WERI-Rb-1 (cell line): ENCODE data around the gene MRGPRG.
A peak's percentile ranks its signal among the peaks of the same experiment; 100 is the strongest.

Experiments used
- DNase-seq: peaks from one replicate; pipeline ENCODE4 v3.0.0-alpha.2; 2020
- H3K27ac ChIP-seq: fragments of 250-450 bp; sonication (Bioruptor Pico); 2 replicates; pipeline ENCODE4 v1.5.1; 2020; ENCODE audit warnings: mild to moderate bottlenecking, moderate library complexity
- H3K27me3 ChIP-seq: fragments of 250-450 bp; sonication (Bioruptor Pico); 2 replicates; pipeline ENCODE4 v1.5.1; 2021; ENCODE audit warnings: mild to moderate bottlenecking, low read depth, moderate library complexity; ENCODE audit not compliant: insufficient read depth, severe bottlenecking
- H3K36me3 ChIP-seq: fragments of 250-450 bp; sonication (Bioruptor Pico); 2 replicates; pipeline ENCODE4 v1.5.1; 2020; ENCODE audit warnings: mild to moderate bottlenecking, moderate library complexity
- H3K4me3 ChIP-seq: 2 replicates; pipeline ENCODE4 v1.5.1; 2011; ENCODE audit warnings: low read depth, mild to moderate bottlenecking, control low read depth, low read length
- H3K9me3 ChIP-seq: fragments of 250-450 bp; sonication (Bioruptor Pico); 2 replicates; pipeline ENCODE4 v1.5.1; 2021; ENCODE audit warnings: mild to moderate bottlenecking, moderate library complexity; ENCODE audit not compliant: severe bottlenecking
- TF ChIP-seq, protein P1 (sequence below): IDR thresholded peaks from 2 replicates; pipeline ENCODE4 v1.5.1; 2011; ENCODE audit warnings: low read depth, mild to moderate bottlenecking, control low read depth, inconsistent platforms, low read length

MRGPRG gene

GRCh38 chr11:3208272-3208671, 10.3 kb downstream of the MRGPRG start:
- H3K4me3 ChIP-seq: no peak overlapping the region
- H3K27ac ChIP-seq: no peak overlapping the region
- peaks cover 4% of the 10 kb centered on the region for H3K27me3 ChIP-seq
- H3K9me3 ChIP-seq: peaks cover 5% of the 10 kb centered on the region
- H3K36me3 ChIP-seq: no peaks in the 10 kb centered on the region
- TF ChIP-seq, protein P1, sequence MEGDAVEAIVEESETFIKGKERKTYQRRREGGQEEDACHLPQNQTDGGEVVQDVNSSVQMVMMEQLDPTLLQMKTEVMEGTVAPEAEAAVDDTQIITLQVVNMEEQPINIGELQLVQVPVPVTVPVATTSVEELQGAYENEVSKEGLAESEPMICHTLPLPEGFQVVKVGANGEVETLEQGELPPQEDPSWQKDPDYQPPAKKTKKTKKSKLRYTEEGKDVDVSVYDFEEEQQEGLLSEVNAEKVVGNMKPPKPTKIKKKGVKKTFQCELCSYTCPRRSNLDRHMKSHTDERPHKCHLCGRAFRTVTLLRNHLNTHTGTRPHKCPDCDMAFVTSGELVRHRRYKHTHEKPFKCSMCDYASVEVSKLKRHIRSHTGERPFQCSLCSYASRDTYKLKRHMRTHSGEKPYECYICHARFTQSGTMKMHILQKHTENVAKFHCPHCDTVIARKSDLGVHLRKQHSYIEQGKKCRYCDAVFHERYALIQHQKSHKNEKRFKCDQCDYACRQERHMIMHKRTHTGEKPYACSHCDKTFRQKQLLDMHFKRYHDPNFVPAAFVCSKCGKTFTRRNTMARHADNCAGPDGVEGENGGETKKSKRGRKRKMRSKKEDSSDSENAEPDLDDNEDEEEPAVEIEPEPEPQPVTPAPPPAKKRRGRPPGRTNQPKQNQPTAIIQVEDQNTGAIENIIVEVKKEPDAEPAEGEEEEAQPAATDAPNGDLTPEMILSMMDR: no peak
- DNase-seq: no peak

- TF ChIP-seq, protein P1: no peak
- no peak overlapping the region for H3K27ac ChIP-seq
- peak; percentile 54 for DNase-seq
- no peak overlapping the region for H3K4me3 ChIP-seq
- H3K36me3 ChIP-seq: no peaks in the 10 kb centered on the region
- peaks cover 6% of the 10 kb centered on the region for H3K27me3 ChIP-seq
- H3K9me3 ChIP-seq: peaks cover 5% of the 10 kb centered on the region
These were observed 11.0 kb downstream of the MRGPRG start for GRCh38 chr11:3207526-3208189.

GRCh38 chr11:3206922-3207204, 11.8 kb downstream of the MRGPRG start:
- TF ChIP-seq, protein P1: no peak
- no peak for DNase-seq
- peaks cover 6% of the 10 kb centered on the region for H3K27me3 ChIP-seq

DNA sequence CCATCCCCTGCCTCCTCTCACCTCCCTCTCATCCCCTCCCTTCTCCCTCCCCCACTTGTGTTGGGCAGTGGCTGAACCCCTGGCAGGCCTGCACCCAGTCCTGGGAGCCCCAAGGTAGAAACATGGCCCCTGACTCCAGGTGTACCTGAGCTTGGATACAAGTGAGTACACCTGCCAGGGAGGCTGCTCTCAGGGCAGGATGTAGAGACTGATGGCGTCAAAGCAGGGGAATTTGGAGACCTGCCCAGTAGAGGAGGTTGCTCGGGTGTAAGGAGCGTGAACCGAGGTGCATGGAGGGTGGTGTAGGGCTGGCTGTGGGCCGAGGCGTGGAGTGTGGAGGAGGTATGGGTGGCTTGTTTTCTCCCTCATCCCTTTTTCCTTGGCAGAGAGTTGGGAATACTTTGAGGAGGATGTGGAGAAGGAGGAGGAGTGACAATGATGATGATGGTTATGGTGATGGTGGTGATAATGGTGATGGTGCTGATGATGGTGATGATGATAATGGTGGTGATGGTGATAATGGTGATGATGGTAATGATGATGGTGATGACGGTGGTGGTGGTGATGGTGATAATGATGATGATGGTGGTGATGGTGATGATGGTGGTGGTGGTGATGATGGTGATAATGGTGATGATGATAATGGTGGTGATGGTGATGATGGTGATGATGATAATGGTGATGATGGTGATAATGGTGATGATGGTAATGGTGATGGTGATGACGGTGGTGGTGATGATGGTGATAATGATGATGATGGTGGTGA, 12.3 kb downstream of the MRGPRG start:
- H3K27me3 ChIP-seq: peaks cover 6% of the 10 kb centered on the region
- TF ChIP-seq, protein P1: no peak
- no peak overlapping the region for H3K4me3 ChIP-seq
- peaks cover 3% of the 10 kb centered on the region for H3K9me3 ChIP-seq
- no peak for DNase-seq
- no peaks in the 10 kb centered on the region for H3K36me3 ChIP-seq
- H3K27ac ChIP-seq: no peak overlapping the region

More at GRCh38 chr11:3206922-3207204, 11.8 kb downstream of the MRGPRG start:
- no peak overlapping the region for H3K27ac ChIP-seq
- H3K9me3 ChIP-seq: peaks cover 3% of the 10 kb centered on the region
- no peaks in the 10 kb centered on the region for H3K36me3 ChIP-seq
- no peak overlapping the region for H3K4me3 ChIP-seq

- Histone ChIP-seq H3K4me3 (no peak overlapping the region), H3K27me3 (peaks cover 6% of the 10 kb centered on the region)
- no peak for DNase-seq
These were observed 13.1 kb downstream of the MRGPRG start for GRCh38 chr11:3205261-3206155.

More at GRCh38 chr11:3205261-3206155, 13.1 kb downstream of the MRGPRG start:
- Histone ChIP-seq H3K9me3 (peaks cover 2% of the 10 kb centered on the region), H3K36me3 (no peaks in the 10 kb centered on the region), H3K27ac (no peak overlapping the region)
- TF ChIP-seq, protein P1: no peak
